ENCODE measurements around the gene SMAD9.
A peak's percentile ranks its signal among the peaks of the same experiment; 100 is the strongest.

Gene SMAD9

DNA sequence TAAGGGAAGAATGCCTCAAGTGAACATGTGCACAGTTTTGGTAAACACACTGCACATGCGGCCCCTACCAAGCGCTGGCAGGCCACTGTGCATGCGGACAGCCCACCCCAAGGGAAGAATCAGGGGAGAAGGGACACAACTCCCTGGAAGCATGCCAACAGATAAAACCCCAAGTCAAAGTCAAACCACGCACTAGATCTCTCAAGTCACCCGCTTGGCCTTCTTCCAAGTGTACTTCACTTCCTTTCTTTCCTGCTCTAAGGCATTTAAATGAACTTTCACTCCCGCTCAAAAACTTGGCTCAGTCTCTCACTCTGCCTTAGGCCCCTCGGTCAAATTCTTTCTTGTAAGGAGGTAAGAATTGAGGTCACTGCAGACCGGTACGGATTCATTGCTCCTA is 105.6 kb downstream of the SMAD9 start:
- peak; percentile 71 for DNase-seq

DNA sequence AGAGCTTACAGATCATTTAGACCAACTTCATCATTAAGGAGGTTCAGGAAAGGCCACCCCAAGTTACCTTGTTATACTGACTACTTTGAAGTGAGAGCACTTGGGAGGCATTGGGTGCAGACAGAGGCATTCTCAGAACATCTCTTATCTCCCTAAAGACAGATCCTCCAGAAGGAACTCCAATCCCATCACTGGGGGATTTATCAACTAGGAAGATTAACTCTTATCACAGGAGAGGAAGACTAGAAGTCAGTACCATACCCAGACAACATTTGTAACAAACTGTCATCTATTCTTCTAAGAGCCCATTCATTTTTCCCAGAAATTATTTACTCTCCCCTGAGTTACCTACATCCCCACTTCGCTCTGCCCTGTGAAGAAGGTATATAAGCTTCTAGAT is 106.8 kb downstream of the SMAD9 start:
- no peak for DNase-seq

DNA sequence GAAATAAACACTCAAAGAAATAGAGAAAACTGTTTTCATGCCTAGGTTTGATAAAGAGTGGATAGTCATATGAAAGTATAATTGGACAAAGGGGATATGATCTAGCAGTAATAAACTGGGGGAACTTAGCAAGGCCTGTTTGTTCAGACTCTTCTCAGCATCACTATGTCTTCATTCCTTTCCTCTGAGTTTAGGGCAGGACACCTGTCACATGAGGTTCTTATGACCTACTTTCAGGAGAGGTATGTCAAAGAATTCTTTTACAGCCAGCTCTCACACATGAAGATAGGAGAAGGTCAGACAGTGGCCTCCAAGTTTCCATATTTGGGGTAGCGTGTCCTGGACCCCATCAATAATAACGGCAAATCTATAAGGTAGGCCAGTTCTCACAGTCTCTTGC is 112.4 kb downstream of the SMAD9 start:
- DNase-seq, result no peak

DNA sequence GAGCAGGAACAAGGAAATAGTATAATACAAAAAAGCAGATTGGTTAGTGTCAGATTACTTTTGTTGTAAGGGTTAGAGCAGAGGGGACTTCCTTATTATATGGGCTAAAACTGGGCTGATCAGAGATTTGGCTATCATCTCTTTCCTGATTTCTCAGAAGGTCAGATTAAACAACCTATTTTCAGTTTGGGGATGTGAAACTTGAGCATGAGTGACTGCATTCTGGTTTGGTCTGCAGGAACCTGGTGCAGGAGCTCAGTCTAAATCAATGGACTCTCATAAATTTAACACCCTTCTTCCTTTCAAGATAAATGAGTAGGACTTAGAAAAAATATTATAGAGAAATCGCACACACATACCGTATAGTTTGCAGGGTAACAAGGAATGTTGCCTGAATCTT is 113.9 kb downstream of the SMAD9 start:
- peak; percentile 78 for DNase-seq

DNA sequence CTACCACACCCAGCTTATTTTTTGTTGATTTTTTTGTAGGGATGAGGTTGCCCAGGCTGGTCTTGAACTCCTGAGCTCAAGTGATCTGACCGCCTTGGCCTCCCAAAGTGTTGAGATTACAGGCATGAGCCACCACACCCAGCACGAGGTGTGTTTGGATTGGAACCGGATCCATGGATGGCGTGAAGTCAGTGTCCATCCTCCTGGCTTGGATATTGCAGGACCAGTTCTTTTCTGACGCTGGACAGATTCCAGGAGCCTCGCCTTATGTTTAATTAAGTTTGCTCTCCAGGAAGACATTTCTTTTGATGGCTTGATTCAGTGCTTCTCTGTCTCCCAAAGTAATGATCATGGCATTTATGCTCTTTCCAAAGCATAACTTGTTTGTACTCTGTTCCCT is 115.5 kb downstream of the SMAD9 start:
- DNase-seq, result no peak

DNA sequence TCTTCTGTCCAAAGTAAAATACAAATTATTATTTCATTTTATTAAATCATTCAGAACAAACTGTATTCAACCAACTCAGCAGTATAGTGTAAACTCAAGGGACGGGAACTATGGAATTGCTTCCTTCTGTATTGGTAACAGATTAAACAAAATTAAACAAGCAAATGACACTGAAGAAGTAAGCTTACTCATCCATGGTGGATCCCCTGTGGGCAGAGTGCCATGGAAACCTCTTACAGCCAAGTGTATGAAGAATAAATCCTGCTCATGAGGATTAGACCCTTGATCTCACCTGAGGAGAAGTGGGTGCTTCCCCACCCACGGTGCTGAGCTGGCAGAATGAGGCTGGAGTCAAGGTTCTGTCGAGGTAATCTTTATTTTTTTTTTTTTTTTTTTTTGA is 119.0 kb downstream of the SMAD9 start:
- DNase-seq, result no peak

DNA sequence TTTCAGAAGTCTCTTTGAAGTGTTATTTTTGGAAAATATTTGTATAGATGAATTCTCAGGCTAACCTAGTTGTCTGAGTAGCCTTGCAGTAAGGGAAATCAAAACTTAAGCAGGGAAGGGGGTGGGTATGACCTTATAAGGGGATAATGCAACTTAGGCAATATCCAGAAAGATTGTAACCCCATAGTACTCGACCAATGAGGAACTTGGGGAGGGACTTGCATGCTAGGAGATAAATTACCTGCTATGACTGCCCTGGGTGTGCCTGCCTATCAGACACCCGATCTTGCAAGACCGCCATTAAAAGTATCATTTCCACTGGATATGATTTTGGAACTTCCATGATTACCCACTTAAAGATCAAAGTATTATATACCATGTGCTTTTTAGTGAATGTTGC is 124.0 kb downstream of the SMAD9 start:
- DNase-seq, result peak; percentile 2

DNA sequence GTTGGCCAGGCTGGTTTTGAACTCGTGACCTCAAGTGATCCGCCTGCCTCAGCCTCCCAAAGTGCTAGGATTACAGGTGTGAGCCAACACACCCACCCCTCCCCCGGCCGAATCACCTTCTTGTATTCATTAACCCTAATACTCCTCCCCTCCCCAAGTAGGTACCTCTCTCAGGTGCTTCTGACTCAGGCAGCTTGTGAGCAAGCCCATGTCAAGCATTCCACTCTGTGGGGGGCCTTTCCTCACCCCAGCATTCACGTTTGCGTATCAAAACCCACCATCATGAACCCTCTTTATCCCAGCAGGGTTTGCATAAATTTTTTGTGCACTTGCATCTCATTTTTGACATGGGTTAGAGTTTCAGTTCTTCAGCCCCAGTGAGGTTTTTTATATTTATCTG is 124.6 kb downstream of the SMAD9 start:
- no peak for DNase-seq
